MM.1S (cell line): ENCODE data around the gene PTPRN2.

ENCODE experiments used
- DNase-seq: peaks from one replicate; pipeline ENCODE4 v3.0.0-alpha.2; 2015
- H2AFZ ChIP-seq: fragments of 300-600 bp; sonication (generic); 2 replicates; pipeline ENCODE4 v1.6.0; 2016; ENCODE audit warnings: antibody characterized with exemption, low read length
- H3F3A ChIP-seq: fragments of 300-600 bp; sonication (generic); 2 replicates; pipeline ENCODE4 v1.6.1; 2016; ENCODE audit warnings: mild to moderate bottlenecking, antibody characterized with exemption, low read length, moderate library complexity, mixed read lengths; ENCODE audit not compliant: insufficient read depth
- H3K27ac ChIP-seq: fragments of 300-600 bp; sonication (generic); 2 replicates; pipeline ENCODE4 v1.5.1; 2016; ENCODE audit warnings: mild to moderate bottlenecking, low read length
- H3K27me3 ChIP-seq: fragments of 300-600 bp; sonication (generic); replicated peaks from 2 replicates; pipeline ENCODE4 v1.6.0; 2016; ENCODE audit warnings: low read length; ENCODE audit not compliant: insufficient read depth
- H3K36me3 ChIP-seq: fragments of 300-600 bp; sonication (generic); replicated peaks from 2 replicates; pipeline ENCODE4 v1.6.1; 2016; ENCODE audit warnings: mild to moderate bottlenecking, low read length, mixed read lengths; ENCODE audit not compliant: insufficient read depth
- H3K4me1 ChIP-seq: fragments of 300-600 bp; sonication (generic); 2 replicates; pipeline ENCODE4 v1.6.1; 2016; ENCODE audit warnings: low read length, mixed read lengths
- H3K4me2 ChIP-seq: fragments of 300-600 bp; sonication (generic); 2 replicates; pipeline ENCODE4 v1.6.0; 2016; ENCODE audit warnings: low read depth, low read length
- H3K4me3 ChIP-seq: fragments of 300-600 bp; sonication (generic); 2 replicates; pipeline ENCODE4 v1.5.1; 2016; ENCODE audit warnings: low read length, mixed read lengths
- H3K79me2 ChIP-seq: fragments of 300-600 bp; sonication (generic); 2 replicates; pipeline ENCODE4 v1.6.1; 2016; ENCODE audit warnings: mixed run types, low read length, mixed read lengths
- H3K9ac ChIP-seq: fragments of 300-600 bp; sonication (generic); 2 replicates; pipeline ENCODE4 v1.6.1; 2016; ENCODE audit warnings: low read length, mixed read lengths
- H3K9me2 ChIP-seq: fragments of 300-600 bp; sonication (generic); replicated peaks from 2 replicates; pipeline ENCODE4 v1.6.1; 2016; ENCODE audit warnings: mild to moderate bottlenecking, low read length, mixed read lengths; ENCODE audit not compliant: insufficient read depth
- H3K9me3 ChIP-seq: fragments of 300-600 bp; sonication (generic); replicated peaks from 2 replicates; pipeline ENCODE4 v1.6.1; 2016; ENCODE audit warnings: mild to moderate bottlenecking, low read length, mixed read lengths; ENCODE audit not compliant: insufficient read depth
- H4K20me1 ChIP-seq: fragments of 300-600 bp; sonication (generic); 2 replicates; pipeline ENCODE4 v1.6.1; 2016; ENCODE audit warnings: mild to moderate bottlenecking, low read length, moderate library complexity, mixed read lengths; ENCODE audit not compliant: insufficient read depth
- EZH2 ChIP-seq: fragments of 300-600 bp; sonication (generic); optimal IDR thresholded peaks from 2 replicates; pipeline ENCODE3; 2017; ENCODE audit warnings: low read depth, mild to moderate bottlenecking, antibody characterized with exemption, low read length, mixed read lengths
- EZH2phosphoT487 ChIP-seq: fragments of 300-600 bp; sonication (generic); IDR thresholded peaks from 2 replicates; pipeline ENCODE4 v1.6.1; 2018; ENCODE audit warnings: antibody characterized with exemption, low read length
- TF ChIP-seq, protein P1 (sequence below): fragments of 300-600 bp; sonication (generic); IDR thresholded peaks from 2 replicates; pipeline ENCODE4 v1.5.1; 2016; ENCODE audit warnings: antibody characterized with exemption, low read length, mixed read lengths

The PTPRN2 gene

DNA sequence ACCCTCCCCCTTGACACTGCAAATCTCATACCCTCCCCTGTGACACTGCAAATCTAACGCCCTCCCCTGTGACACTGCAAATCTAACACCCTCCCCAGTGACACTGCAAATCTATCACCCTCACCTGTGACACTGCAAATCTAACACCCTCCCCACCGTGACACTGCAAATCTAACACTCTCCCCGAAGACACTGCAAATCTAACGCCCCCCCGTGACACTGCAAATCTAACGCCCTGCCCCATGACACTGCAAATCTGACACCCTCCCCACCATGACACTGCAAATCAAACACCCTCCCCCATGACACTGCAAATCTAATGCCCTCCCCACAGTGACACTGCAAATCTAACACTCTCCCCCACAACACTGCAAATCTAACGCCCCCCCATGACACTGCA is 647.1 kb downstream of the PTPRN2 start:
- Histone ChIP-seq H2AFZ (no peak overlapping the region), H3K79me2 (no peaks in the 10 kb centered on the region), H3K27me3 (peaks cover 64% of the 10 kb centered on the region), H3K9me3 (no peaks in the 10 kb centered on the region), H3K27ac (no peak overlapping the region), H3K4me3 (no peak overlapping the region), H3K36me3 (no peaks in the 10 kb centered on the region), H4K20me1 (no peaks in the 10 kb centered on the region), H3K4me2 (no peak overlapping the region), H3K9me2 (no peaks in the 10 kb centered on the region), H3K9ac (no peak overlapping the region), H3F3A (no peaks in the 10 kb centered on the region), H3K4me1 (no peaks in the 10 kb centered on the region)
- TF ChIP-seq EZH2phosphoT487 (no peak), EZH2 (no peak)
- TF ChIP-seq, protein P1, sequence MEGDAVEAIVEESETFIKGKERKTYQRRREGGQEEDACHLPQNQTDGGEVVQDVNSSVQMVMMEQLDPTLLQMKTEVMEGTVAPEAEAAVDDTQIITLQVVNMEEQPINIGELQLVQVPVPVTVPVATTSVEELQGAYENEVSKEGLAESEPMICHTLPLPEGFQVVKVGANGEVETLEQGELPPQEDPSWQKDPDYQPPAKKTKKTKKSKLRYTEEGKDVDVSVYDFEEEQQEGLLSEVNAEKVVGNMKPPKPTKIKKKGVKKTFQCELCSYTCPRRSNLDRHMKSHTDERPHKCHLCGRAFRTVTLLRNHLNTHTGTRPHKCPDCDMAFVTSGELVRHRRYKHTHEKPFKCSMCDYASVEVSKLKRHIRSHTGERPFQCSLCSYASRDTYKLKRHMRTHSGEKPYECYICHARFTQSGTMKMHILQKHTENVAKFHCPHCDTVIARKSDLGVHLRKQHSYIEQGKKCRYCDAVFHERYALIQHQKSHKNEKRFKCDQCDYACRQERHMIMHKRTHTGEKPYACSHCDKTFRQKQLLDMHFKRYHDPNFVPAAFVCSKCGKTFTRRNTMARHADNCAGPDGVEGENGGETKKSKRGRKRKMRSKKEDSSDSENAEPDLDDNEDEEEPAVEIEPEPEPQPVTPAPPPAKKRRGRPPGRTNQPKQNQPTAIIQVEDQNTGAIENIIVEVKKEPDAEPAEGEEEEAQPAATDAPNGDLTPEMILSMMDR: no peak
- DNase-seq: no peak

DNA sequence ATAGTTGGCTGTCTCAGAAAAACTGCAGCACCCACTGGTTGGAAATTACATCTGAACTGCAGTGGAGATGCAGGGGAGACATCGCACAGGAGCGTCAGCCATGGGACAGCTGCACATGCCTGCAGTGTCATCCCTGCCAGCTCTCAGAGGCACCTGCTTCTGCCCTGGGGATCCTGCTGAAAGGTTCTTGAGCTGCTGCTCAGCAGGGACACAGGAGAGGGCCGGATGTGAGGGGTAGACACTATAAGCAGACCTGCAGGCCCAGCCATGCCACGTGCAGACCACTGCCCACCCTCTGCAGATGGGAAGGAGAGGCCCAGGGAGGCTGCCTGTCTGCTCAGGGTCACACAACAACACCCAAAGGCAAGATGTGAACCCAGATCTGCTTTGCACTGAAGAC is 649.4 kb downstream of the PTPRN2 start:
- DNase-seq: no peak
- Histone ChIP-seq H2AFZ (no peak overlapping the region), H3K9me2 (no peaks in the 10 kb centered on the region), H3K4me2 (no peak overlapping the region), H3K79me2 (no peaks in the 10 kb centered on the region), H3K36me3 (no peaks in the 10 kb centered on the region), H3K9me3 (no peaks in the 10 kb centered on the region), H3K27ac (no peak overlapping the region), H3K27me3 (peaks cover 51% of the 10 kb centered on the region), H3K4me1 (no peaks in the 10 kb centered on the region), H3K4me3 (no peak overlapping the region), H4K20me1 (no peaks in the 10 kb centered on the region), H3F3A (no peaks in the 10 kb centered on the region), H3K9ac (no peak overlapping the region)
- TF ChIP-seq, protein P1: no peak
- no peak for TF ChIP-seq EZH2phosphoT487
- TF ChIP-seq EZH2: no peak

- H4K20me1 ChIP-seq: no peaks in the 10 kb centered on the region
- no peaks in the 10 kb centered on the region for H3K36me3 ChIP-seq
- no peaks in the 10 kb centered on the region for H3F3A ChIP-seq
- DNase-seq: no peak
- H3K9ac ChIP-seq: no peak overlapping the region
- no peaks in the 10 kb centered on the region for H3K9me2 ChIP-seq
- TF ChIP-seq EZH2phosphoT487 (no peak), EZH2 (no peak)
- TF ChIP-seq, protein P1: no peak
- H3K79me2 ChIP-seq: no peaks in the 10 kb centered on the region
- H3K9me3 ChIP-seq: no peaks in the 10 kb centered on the region
- H3K27me3 ChIP-seq: peaks cover 44% of the 10 kb centered on the region
- H3K27ac ChIP-seq: no peak overlapping the region
- no peaks in the 10 kb centered on the region for H3K4me1 ChIP-seq
- H2AFZ ChIP-seq: no peak overlapping the region
- no peak overlapping the region for H3K4me3 ChIP-seq
- H3K4me2 ChIP-seq: no peak overlapping the region
These were observed 650.2 kb downstream of the PTPRN2 start for GRCh38 chr7:157937406-157937805.
